HL-60 (cell line): ENCODE measurements around the gene IL17RA.
"Not testable (repeated sequence)": the region's sequence is repeated elsewhere in the genome, so short reads cannot be mapped to it uniquely, and the experiment has no call there.

ENCODE experiments used
- DNase-seq, 2 experiments: peaks; one replicate each; pipeline ENCODE4 v3.0.0-alpha.2; 2010 to 2020; ENCODE audit warnings: low read depth in 1 of 2, low spot score in 1 of 2
- H3K27ac ChIP-seq: fragments of 250-450 bp; sonication (Bioruptor Pico); replicated peaks from 2 replicates; pipeline ENCODE4 v1.5.1; 2020; ENCODE audit warnings: mild to moderate bottlenecking, moderate library complexity
- H3K27me3 ChIP-seq: fragments of 250-450 bp; sonication (Bioruptor Pico); 2 replicates; pipeline ENCODE4 v1.5.1; 2021; ENCODE audit warnings: mild to moderate bottlenecking, moderate library complexity; ENCODE audit not compliant: insufficient read depth, poor library complexity, severe bottlenecking
- H3K4me3 ChIP-seq: replicated peaks from 2 replicates; pipeline ENCODE4 v1.5.1; 2011; ENCODE audit warnings: mild to moderate bottlenecking, control low read depth, low read length; ENCODE audit not compliant: insufficient read depth
- CTCF ChIP-seq: IDR thresholded peaks from one replicate; pipeline ENCODE4 v1.5.1; 2011; ENCODE audit warnings: low read length, control low read depth, inconsistent platforms; ENCODE audit not compliant: insufficient read depth
- GABPA ChIP-seq: IDR thresholded peaks from 2 replicates; pipeline ENCODE4 v1.6.1; 2012; ENCODE audit warnings: low read depth
- POLR2AphosphoS5 ChIP-seq: IDR thresholded peaks from 2 replicates; pipeline ENCODE4 v1.6.1; 2012; ENCODE audit warnings: low read depth
- REST ChIP-seq: IDR thresholded peaks from 2 replicates; pipeline ENCODE4 v1.6.1; 2012; ENCODE audit warnings: low read depth; ENCODE audit not compliant: insufficient replicate concordance
- SPI1 ChIP-seq: IDR thresholded peaks from 2 replicates; pipeline ENCODE4 v1.6.1; 2012; ENCODE audit warnings: low read depth, mild to moderate bottlenecking, borderline replicate concordance
- long read RNA-seq: library from polyadenylated mRNA; unstranded; transcript quantifications from one replicate; pipeline ENCODE4 v2.0.0, GENCODE V29; 2020

The IL17RA gene
- long read RNA-seq, partial matches to known transcripts: 8 of 33 reads
- long read RNA-seq, other reads (novel, unspliced or antisense): 25 of 33 reads

GRCh38 chr22:17084554-17085276, at the start of gene IL17RA:
Gene IL17RA, plus strand, starts transcription at chr22:17085000. Its CDS starts 92 bp downstream, at chr22:17085092.
- H3K27me3 ChIP-seq: no peaks in the 10 kb centered on the region
- DNase-seq: peak; percentile 90 to 95
- H3K27ac ChIP-seq: peak within 1 kb of the TSS; percentile 94
- TF ChIP-seq GABPA (peak; percentile 35; the same call in 1 of the 2 replicates), POLR2AphosphoS5 (no peak; the same call in 1 of the 2 replicates), SPI1 (no peak), CTCF (no peak), REST (no peak)
- peak within 1 kb of the TSS; percentile 80 for H3K4me3 ChIP-seq

- Histone ChIP-seq H3K27me3 (no peaks in the 10 kb centered on the region), H3K4me3 (no peak overlapping the region), H3K27ac (no peak overlapping the region)
- TF ChIP-seq SPI1: no peak
- no peak for TF ChIP-seq GABPA
- no peak for TF ChIP-seq POLR2AphosphoS5
- TF ChIP-seq CTCF: no peak
- no peak for TF ChIP-seq REST
- DNase-seq: no peak
These were observed 49.6 kb upstream of the IL17RA start for GRCh38 chr22:17035246-17035645.

GRCh38 chr22:17035976-17036841, 48.6 kb upstream of the IL17RA start:
- H3K27ac ChIP-seq, DNase-seq, H3K4me3 ChIP-seq, H3K27me3 ChIP-seq: not testable (repeated sequence)

- not testable (repeated sequence) for H3K27ac ChIP-seq, H3K4me3 ChIP-seq, H3K27me3 ChIP-seq, DNase-seq
These were observed 47.7 kb upstream of the IL17RA start for GRCh38 chr22:17036842-17037711.
